Measurements from ENCODE around the gene ETV5. TPM values are rescaled to one million over a fixed set of nuclear protein-coding genes. Genes with fewer than 3 reads are reported as not detected.

The ETV5 gene
- total and polyA plus RNA-seq, 10 of the 15 experiments (the other 5 are each of a cell fraction or from before 2014, with no cell fraction given) = 5.0 to 18.4 (median 7.4) TPM

- POLR2A ChIA-PET = interaction anchor here (0.6 to 0.9 kb wide), 4 partner anchors 11 to 483 kb away, joined by 3 to 9 read pairs (median 3); no protein-coding TSS in a partner anchor
- 56% methylated on average over 4 of the region's 4 CpGs for WGBS (ENCODE audit: insufficient coverage, insufficient replicate concordance, low lambda C conversion rate, missing lambda C conversion rate)
Observed at GRCh38 chr3:186084264-186084663, 24.6 kb downstream of the ETV5 start.

More at GRCh38 chr3:186084264-186084663, 24.6 kb downstream of the ETV5 start:
- Histone ChIP-seq H3K79me2 (ENCODE audit: control insufficient read depth, insufficient read depth, low read length) (no peaks in the 10 kb centered on the region), H3K4me1 (ENCODE audit: control insufficient read depth, insufficient read depth, low read length) (no peaks in the 10 kb centered on the region), H3K27me3 (replicated peaks in 1 of 2; ENCODE audit: control insufficient read depth in 2 of 2, insufficient read depth in 2 of 2, low read length in 1 of 2) (no peaks in the 10 kb centered on the region; a peak in 1 of 4 replicates), H3K4me2 (ENCODE audit: control insufficient read depth, insufficient read depth) (no peak overlapping the region), H3K9me3 (replicated peaks; ENCODE audit: control insufficient read depth, insufficient read depth, low read length) (no peaks in the 10 kb centered on the region), H4K20me1 (ENCODE audit: control insufficient read depth, insufficient read depth) (no peaks in the 10 kb centered on the region; the same call in 1 of the 2 replicates), H2AFZ (ENCODE audit: control insufficient read depth, low read depth, low read length) (no peak overlapping the region), H3K9ac (ENCODE audit: control insufficient read depth, insufficient read depth, low read length) (no peak overlapping the region), H3K27ac (ENCODE audit: control insufficient read depth, insufficient read depth) (no peak overlapping the region), H3K36me3 (ENCODE audit: control insufficient read depth in 2 of 2, insufficient read depth in 2 of 2, low read length in 1 of 2) (no peaks in the 10 kb centered on the region), H3K4me3 (no peak overlapping the region)
- ChIA-PET CTCF (interaction anchor here (0.6 kb wide), 1 partner anchor 82 kb away, joined by 3 read pairs; no protein-coding TSS in a partner anchor), RAD21 (ENCODE audit: unreplicated experiment) (no interaction called here), SMC1A (ENCODE audit: uncharacterized antibody, unreplicated experiment) (interaction anchor here (0.7 to 4.8 kb wide), 3 partner anchors 12 to 158 kb away, joined by 3 to 30 read pairs (median 5); no protein-coding TSS in a partner anchor)
- intact Hi-C loops (cut with micrococcal nuclease; ENCODE audit: unreplicated experiment) = no loop called here
- FAIRE-seq = no peak
- TF ChIP-seq NFXL1 (IDR thresholded peaks at IDR 0.05; ENCODE audit: borderline replicate concordance) (no peak), PRDM15 (CRISPR knock-in tag; IDR thresholded peaks at IDR 0.05) (no peak), ZNF24 (IDR thresholded peaks at IDR 0.05) (peak; percentile 51; the same call in 1 of the 2 replicates)
- DNase-seq (ENCODE audit: low read depth, low spot score) = no peak
- in situ Hi-C loops (cut with MboI) = no loop called here
- BruUV-seq (replicated peaks) = no TSS peak
- no peak for ATAC-seq

Measured in GM12878 (cell line).